ENCODE results near the gene CACNA1H. TPM values are rescaled to one million over a fixed set of nuclear protein-coding genes. Genes with fewer than 3 reads are reported as not detected.
"Not testable (repeated sequence)": the region's sequence is repeated elsewhere in the genome, so short reads cannot be mapped to it uniquely, and the experiment has no call there.

Gene CACNA1H
- polyA plus RNA-seq, 3 donors, result 20.3 to 30.5 (median 29.4) TPM

- DNase-seq (ENCODE audit: extremely low read depth in 1 of 11, low read depth in 9 of 11, low spot score in 4 of 11), result no peak
These were observed 62.8 kb downstream of the CACNA1H start for GRCh38 chr16:1215574-1216295.

GRCh38 chr16:1216296-1216619 is 63.4 kb downstream of the CACNA1H start:
- DNase-seq (ENCODE audit: extremely low read depth in 1 of 11, low read depth in 9 of 11, low spot score in 4 of 11), result no peak

- DNase-seq (ENCODE audit: extremely low read depth in 1 of 11, low read depth in 9 of 11, low spot score in 4 of 11), result no peak
These were observed 63.9 kb downstream of the CACNA1H start for GRCh38 chr16:1216681-1217400.

- no peak for DNase-seq (ENCODE audit: extremely low read depth in 1 of 11, low read depth in 9 of 11, low spot score in 4 of 11)
These were observed 64.6 kb downstream of the CACNA1H start for GRCh38 chr16:1217526-1217925.

- no peak for DNase-seq (ENCODE audit: extremely low read depth in 1 of 11, low read depth in 9 of 11, low spot score in 4 of 11)
These were observed 65.4 kb downstream of the CACNA1H start for GRCh38 chr16:1218061-1218929.

GRCh38 chr16:1218930-1219611 is 66.2 kb downstream of the CACNA1H start:
- DNase-seq (ENCODE audit: extremely low read depth in 1 of 11, low read depth in 9 of 11, low spot score in 4 of 11), result no peak

- DNase-seq (ENCODE audit: extremely low read depth in 1 of 11, low read depth in 9 of 11, low spot score in 4 of 11), result no peak
These were observed 67.3 kb downstream of the CACNA1H start for GRCh38 chr16:1220098-1220728.

GRCh38 chr16:1220841-1221627 is 68.1 kb downstream of the CACNA1H start:
- DNase-seq (ENCODE audit: extremely low read depth in 1 of 11, low read depth in 9 of 11, low spot score in 4 of 11), result no peak

GRCh38 chr16:1221628-1222552 is 69.0 kb downstream of the CACNA1H start:
- no peak for DNase-seq (ENCODE audit: extremely low read depth in 1 of 11, low read depth in 9 of 11, low spot score in 4 of 11)

GRCh38 chr16:1222553-1223354 is 69.8 kb downstream of the CACNA1H start:
- DNase-seq (ENCODE audit: extremely low read depth in 1 of 11, low read depth in 9 of 11, low spot score in 4 of 11), result no peak

GRCh38 chr16:1223355-1224214 is 70.7 kb downstream of the CACNA1H start:
- DNase-seq (ENCODE audit: extremely low read depth in 1 of 11, low read depth in 9 of 11, low spot score in 4 of 11), result no peak

- DNase-seq (ENCODE audit: extremely low read depth in 1 of 11, low read depth in 9 of 11, low spot score in 4 of 11), result no peak
These were observed 71.7 kb downstream of the CACNA1H start for GRCh38 chr16:1224558-1224957.

- DNase-seq (ENCODE audit: extremely low read depth in 1 of 11, low read depth in 9 of 11, low spot score in 4 of 11), result no peak
These were observed 72.1 kb downstream of the CACNA1H start, which contains the start of gene TPSG1 for GRCh38 chr16:1225051-1225451. TPSG1 (minus strand) TSS chr16:1225268; CDS start chr16:1225252, 16 bp downstream.

GRCh38 chr16:1225728-1226311 is 72.9 kb downstream of the CACNA1H start:
- DNase-seq (ENCODE audit: extremely low read depth in 1 of 11, low read depth in 9 of 11, low spot score in 4 of 11), result not testable (repeated sequence)

GRCh38 chr16:1226692-1227091 is 73.8 kb downstream of the CACNA1H start:
- not testable (repeated sequence) for DNase-seq (ENCODE audit: extremely low read depth in 1 of 11, low read depth in 9 of 11, low spot score in 4 of 11)
